Neuronal stem cell (in vitro differentiated cells): ENCODE measurements around the gene RSBN1.

ENCODE experiments used
- DNase-seq: peaks from one replicate; pipeline ENCODE4 v3.0.0-alpha.2; 2013; ENCODE audit warnings: low spot score
- H2AFZ ChIP-seq: one replicate; pipeline ENCODE4 v1.6.1; 2013; ENCODE audit warnings: mild to moderate bottlenecking, low read length, inconsistent platforms
- H2AK5ac ChIP-seq: 2 replicates; pipeline ENCODE4 v1.6.1; 2013; ENCODE audit warnings: low read depth, mild to moderate bottlenecking, inconsistent platforms, low read length, moderate library complexity, mixed read lengths
- H2BK120ac ChIP-seq: 2 replicates; pipeline ENCODE4 v1.6.1; 2013; ENCODE audit warnings: low read depth, mild to moderate bottlenecking, inconsistent platforms, low read length, moderate library complexity, mixed read lengths
- H2BK12ac ChIP-seq: one replicate; pipeline ENCODE4 v1.6.1; 2013; ENCODE audit warnings: low read length, inconsistent platforms
- H2BK15ac ChIP-seq: 2 replicates; pipeline ENCODE4 v1.6.1; 2013; ENCODE audit warnings: mild to moderate bottlenecking, low read length, inconsistent platforms, mixed read lengths
- H2BK5ac ChIP-seq: one replicate; pipeline ENCODE4 v1.6.1; 2013; ENCODE audit warnings: inconsistent platforms, mild to moderate bottlenecking, low read length, moderate library complexity
- H3K14ac ChIP-seq: one replicate; pipeline ENCODE4 v1.6.1; 2013; ENCODE audit warnings: low read length, inconsistent platforms
- H3K18ac ChIP-seq: 2 replicates; pipeline ENCODE4 v1.6.1; 2013; ENCODE audit warnings: low read length, inconsistent platforms
- H3K23ac ChIP-seq: 2 replicates; pipeline ENCODE4 v1.6.1; 2013; ENCODE audit warnings: low read depth, mild to moderate bottlenecking, mixed read lengths, low read length, inconsistent platforms; ENCODE audit not compliant: poor library complexity
- H3K27ac ChIP-seq: replicated peaks from 3 replicates; pipeline ENCODE4 v1.5.1; 2013; ENCODE audit warnings: low read length, inconsistent platforms
- H3K27me3 ChIP-seq, 3 experiments: 2 replicates each; pipeline ENCODE4 v1.6.1; 2013; ENCODE audit warnings: low read length in 3 of 3, mild to moderate bottlenecking in 2 of 3, inconsistent platforms in 1 of 3, low read depth in 1 of 3, mixed read lengths in 1 of 3, moderate library complexity in 1 of 3; ENCODE audit not compliant: control insufficient read depth in 3 of 3, insufficient read depth in 3 of 3
- H3K36me3 ChIP-seq, 2 donors: replicated peaks in 1 of 2; 2 replicates each; pipeline ENCODE4 v1.6.1; 2013; ENCODE audit warnings: low read length in 2 of 2; ENCODE audit not compliant: control insufficient read depth in 2 of 2, insufficient read depth in 2 of 2
- H3K4ac ChIP-seq: 2 replicates; pipeline ENCODE4 v1.6.1; 2013; ENCODE audit warnings: inconsistent platforms, mild to moderate bottlenecking, low read length, moderate library complexity
- H3K4me1 ChIP-seq, 2 donors: 1 replicate in 1 of 2; 2 replicates in 1 of 2; pipeline ENCODE4 v1.6.1; 2013; ENCODE audit warnings: low read length in 2 of 2, low read depth in 1 of 2; ENCODE audit not compliant: control insufficient read depth in 2 of 2, insufficient read depth in 1 of 2
- H3K4me2 ChIP-seq: one replicate; pipeline ENCODE4 v1.6.1; 2013; ENCODE audit warnings: mild to moderate bottlenecking, low read length, inconsistent platforms; ENCODE audit not compliant: insufficient read depth, poor library complexity, severe bottlenecking
- H3K4me3 ChIP-seq, 2 donors: 2 replicates each; pipeline ENCODE4 v1.5.1; 2013; ENCODE audit warnings: low read length in 2 of 2, mild to moderate bottlenecking in 2 of 2, inconsistent platforms in 1 of 2, moderate library complexity in 1 of 2
- H3K79me1 ChIP-seq: one replicate; pipeline ENCODE4 v1.6.1; 2013; ENCODE audit warnings: low read depth, mild to moderate bottlenecking, inconsistent platforms, low read length, moderate library complexity
- H3K9ac ChIP-seq: one replicate; pipeline ENCODE4 v1.6.1; 2013; ENCODE audit warnings: mild to moderate bottlenecking, low read depth, low read length, inconsistent platforms; ENCODE audit not compliant: poor library complexity
- H3K9me3 ChIP-seq, 2 donors: replicated peaks in 1 of 2; 2 replicates each; pipeline versions ENCODE3 to v1.6.1; 2013; ENCODE audit warnings: low read length in 2 of 2, mild to moderate bottlenecking in 2 of 2, inconsistent platforms in 1 of 2, low read depth in 1 of 2, mixed read lengths in 1 of 2, moderate library complexity in 1 of 2; ENCODE audit not compliant: control insufficient read depth in 2 of 2, insufficient read depth in 1 of 2
- H4K8ac ChIP-seq: one replicate; pipeline ENCODE4 v1.6.1; 2013; ENCODE audit warnings: low read depth, mild to moderate bottlenecking, inconsistent platforms, low read length, moderate library complexity
- H4K91ac ChIP-seq: one replicate; pipeline ENCODE4 v1.6.1; 2013; ENCODE audit warnings: low read length, low read depth, mild to moderate bottlenecking, inconsistent platforms; ENCODE audit not compliant: poor library complexity
- WGBS, 2 donors: extraction: QIAGEN DNeasy Blood & Tissue Kit; methylation state at CpG; one replicate each; pipeline ENCODE4 v1.1.7; 2013; ENCODE audit warnings: missing lambda C conversion rate in 2 of 2, mixed read lengths in 1 of 2; ENCODE audit not compliant: insufficient read length in 2 of 2, insufficient replicate concordance in 1 of 2; ENCODE audit errors: extremely low coverage in 2 of 2; 5-methylcytosine and 5-hydroxymethylcytosine counted together

The RSBN1 gene

GRCh38 chr1:113858982-113859381 is 46.7 kb upstream of the RSBN1 start:
- H2BK15ac ChIP-seq = no peak overlapping the region
- H3K18ac ChIP-seq = no peak overlapping the region
- no peak overlapping the region for H3K23ac ChIP-seq
- no peaks in the 10 kb centered on the region for H3K36me3 ChIP-seq
- H4K91ac ChIP-seq = no peak overlapping the region
- H2AK5ac ChIP-seq = no peak overlapping the region
- no peak overlapping the region for H2BK5ac ChIP-seq
- H2BK120ac ChIP-seq = no peak overlapping the region
- H3K9me3 ChIP-seq = no peaks in the 10 kb centered on the region
- H2AFZ ChIP-seq = no peak overlapping the region
- no peak overlapping the region for H3K4me2 ChIP-seq
- H4K8ac ChIP-seq = no peak overlapping the region
- no peak overlapping the region for H2BK12ac ChIP-seq
- H3K4me3 ChIP-seq = no peak overlapping the region
- no peak for DNase-seq
- no CpG with 5 or more reads among the region's 1 CpG for WGBS, 2 donors
- H3K27me3 ChIP-seq = no peaks in the 10 kb centered on the region
- no peaks in the 10 kb centered on the region for H3K79me1 ChIP-seq
- no peak overlapping the region for H3K14ac ChIP-seq
- no peak overlapping the region for H3K4ac ChIP-seq
- H3K9ac ChIP-seq = no peak overlapping the region
- no peaks in the 10 kb centered on the region for H3K4me1 ChIP-seq
- no peak overlapping the region for H3K27ac ChIP-seq

DNA sequence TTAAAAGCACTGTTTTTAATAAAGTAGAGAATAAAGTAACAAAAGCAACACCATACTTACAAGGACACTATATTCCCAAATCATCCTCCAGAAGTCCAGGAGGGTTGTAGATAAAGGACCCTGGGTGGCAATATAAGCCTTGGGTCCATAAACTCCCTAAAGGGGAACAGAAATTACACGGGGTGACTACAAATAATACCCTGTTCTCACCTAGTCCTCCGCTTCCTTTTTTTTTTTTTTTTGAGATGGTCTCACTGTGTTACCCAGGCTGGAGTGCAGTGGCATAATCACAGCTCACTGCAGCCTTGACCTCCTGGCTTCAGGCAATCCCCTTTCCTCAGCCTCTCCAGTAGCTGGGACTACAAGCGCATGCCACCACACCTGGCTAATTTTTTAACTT is 46.1 kb upstream of the RSBN1 start:
- no peak overlapping the region for H3K18ac ChIP-seq
- no CpG with 5 or more reads among the region's 3 CpGs for WGBS, 2 donors
- H2AFZ ChIP-seq = no peak overlapping the region
- no peak overlapping the region for H3K4me2 ChIP-seq
- no peak overlapping the region for H2BK15ac ChIP-seq
- no peak overlapping the region for H2BK5ac ChIP-seq
- H3K27ac ChIP-seq = no peak overlapping the region
- H3K36me3 ChIP-seq = no peaks in the 10 kb centered on the region
- no peak overlapping the region for H3K14ac ChIP-seq
- no peak overlapping the region for H4K8ac ChIP-seq
- no peak overlapping the region for H3K4me3 ChIP-seq
- no peak overlapping the region for H2AK5ac ChIP-seq
- H2BK12ac ChIP-seq = no peak overlapping the region
- H3K27me3 ChIP-seq = no peaks in the 10 kb centered on the region
- H3K4me1 ChIP-seq = no peaks in the 10 kb centered on the region
- no peak overlapping the region for H2BK120ac ChIP-seq
- H4K91ac ChIP-seq = no peak overlapping the region
- H3K9me3 ChIP-seq = no peaks in the 10 kb centered on the region
- no peak for DNase-seq
- H3K4ac ChIP-seq = no peak overlapping the region
- no peak overlapping the region for H3K23ac ChIP-seq
- H3K79me1 ChIP-seq = no peaks in the 10 kb centered on the region
- no peak overlapping the region for H3K9ac ChIP-seq

DNA sequence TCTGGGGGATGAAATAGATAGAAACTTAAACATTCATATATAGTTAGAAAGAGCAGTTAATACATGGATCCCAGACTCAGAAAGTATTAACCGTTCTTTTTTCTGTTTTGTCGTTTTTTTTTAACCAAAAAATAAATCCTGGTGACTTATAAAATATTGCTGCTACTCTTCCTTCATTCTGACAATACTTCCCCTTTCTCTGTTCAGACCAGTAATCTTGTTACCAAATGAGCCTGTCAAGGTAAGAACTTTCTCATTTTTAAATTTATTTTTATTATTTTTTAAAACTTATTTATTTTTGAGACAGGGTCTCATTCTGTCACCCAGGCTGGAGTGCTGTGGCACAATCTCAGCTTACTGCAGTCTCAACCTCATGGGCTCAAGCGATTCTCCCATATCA is 45.5 kb upstream of the RSBN1 start:
- H3K18ac ChIP-seq = no peak overlapping the region

GRCh38 chr1:113856401-113856790 is 44.1 kb upstream of the RSBN1 start:
- Histone ChIP-seq H2AK5ac (no peak overlapping the region), H3K27me3 (no peaks in the 10 kb centered on the region), H3K4me1 (no peaks in the 10 kb centered on the region), H2AFZ (no peak overlapping the region), H3K23ac (no peak overlapping the region), H2BK12ac (no peak overlapping the region), H4K8ac (no peak overlapping the region), H2BK5ac (no peak overlapping the region), H2BK15ac (no peak overlapping the region), H3K4me3 (no peak overlapping the region), H3K4ac (no peak overlapping the region), H3K36me3 (no peaks in the 10 kb centered on the region), H3K4me2 (no peak overlapping the region), H3K14ac (no peak overlapping the region), H3K27ac (no peak overlapping the region), H3K79me1 (no peaks in the 10 kb centered on the region), H4K91ac (no peak overlapping the region), H3K9ac (no peak overlapping the region), H2BK120ac (no peak overlapping the region), H3K9me3 (no peaks in the 10 kb centered on the region), H3K18ac (no peak overlapping the region)
- no peak for DNase-seq
- no CpG with 5 or more reads among the region's 2 CpGs for WGBS, 2 donors

More for the DNA sequence above, 45.5 kb upstream of the RSBN1 start:
- Histone ChIP-seq H3K4me2 (no peak overlapping the region), H3K4ac (no peak overlapping the region), H4K8ac (no peak overlapping the region), H3K9ac (no peak overlapping the region), H3K36me3 (no peaks in the 10 kb centered on the region), H2BK12ac (no peak overlapping the region), H4K91ac (no peak overlapping the region), H2AK5ac (no peak overlapping the region), H3K27me3 (no peaks in the 10 kb centered on the region), H3K4me3 (no peak overlapping the region), H3K23ac (no peak overlapping the region), H3K27ac (no peak overlapping the region), H3K9me3 (no peaks in the 10 kb centered on the region), H3K14ac (no peak overlapping the region), H3K79me1 (no peaks in the 10 kb centered on the region), H3K4me1 (no peaks in the 10 kb centered on the region), H2BK120ac (no peak overlapping the region), H2BK15ac (no peak overlapping the region), H2BK5ac (no peak overlapping the region), H2AFZ (no peak overlapping the region)
- no CpG with 5 or more reads among the region's 3 CpGs for WGBS, 2 donors
- DNase-seq = no peak
